GM12874 (cell line): ENCODE data around the gene RBM3.

ENCODE experiments used
- TF ChIP-seq, protein P1 (sequence below): IDR thresholded peaks from 2 replicates; pipeline ENCODE4 v1.5.1; 2011; ENCODE audit warnings: low read depth, mild to moderate bottlenecking, control low read depth, low read length, moderate library complexity; ENCODE audit not compliant: insufficient read depth

Gene RBM3

DNA sequence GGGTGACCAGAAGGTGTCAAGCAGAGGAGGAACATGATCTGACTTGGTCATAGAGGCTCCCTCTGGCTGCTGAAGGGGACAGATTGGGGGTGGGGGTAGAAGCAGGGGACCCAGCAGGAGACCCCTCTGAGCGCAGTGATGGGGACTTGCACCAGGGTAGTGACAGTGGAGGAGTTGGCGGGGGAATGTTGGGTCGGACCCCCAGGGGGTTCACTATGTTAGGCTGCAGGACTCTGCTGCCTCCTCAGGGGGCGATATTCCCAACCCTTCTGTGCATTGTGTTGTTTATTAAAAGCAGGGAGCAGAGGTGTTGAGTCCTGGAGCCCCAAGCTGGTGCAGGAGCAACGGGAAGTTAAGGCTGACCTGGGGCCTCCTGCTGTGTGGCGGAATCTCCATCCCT is 31.8 kb downstream of the RBM3 start:
- TF ChIP-seq, protein P1, sequence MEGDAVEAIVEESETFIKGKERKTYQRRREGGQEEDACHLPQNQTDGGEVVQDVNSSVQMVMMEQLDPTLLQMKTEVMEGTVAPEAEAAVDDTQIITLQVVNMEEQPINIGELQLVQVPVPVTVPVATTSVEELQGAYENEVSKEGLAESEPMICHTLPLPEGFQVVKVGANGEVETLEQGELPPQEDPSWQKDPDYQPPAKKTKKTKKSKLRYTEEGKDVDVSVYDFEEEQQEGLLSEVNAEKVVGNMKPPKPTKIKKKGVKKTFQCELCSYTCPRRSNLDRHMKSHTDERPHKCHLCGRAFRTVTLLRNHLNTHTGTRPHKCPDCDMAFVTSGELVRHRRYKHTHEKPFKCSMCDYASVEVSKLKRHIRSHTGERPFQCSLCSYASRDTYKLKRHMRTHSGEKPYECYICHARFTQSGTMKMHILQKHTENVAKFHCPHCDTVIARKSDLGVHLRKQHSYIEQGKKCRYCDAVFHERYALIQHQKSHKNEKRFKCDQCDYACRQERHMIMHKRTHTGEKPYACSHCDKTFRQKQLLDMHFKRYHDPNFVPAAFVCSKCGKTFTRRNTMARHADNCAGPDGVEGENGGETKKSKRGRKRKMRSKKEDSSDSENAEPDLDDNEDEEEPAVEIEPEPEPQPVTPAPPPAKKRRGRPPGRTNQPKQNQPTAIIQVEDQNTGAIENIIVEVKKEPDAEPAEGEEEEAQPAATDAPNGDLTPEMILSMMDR: peak; percentile 22; the same call in 1 of the 2 replicates

DNA sequence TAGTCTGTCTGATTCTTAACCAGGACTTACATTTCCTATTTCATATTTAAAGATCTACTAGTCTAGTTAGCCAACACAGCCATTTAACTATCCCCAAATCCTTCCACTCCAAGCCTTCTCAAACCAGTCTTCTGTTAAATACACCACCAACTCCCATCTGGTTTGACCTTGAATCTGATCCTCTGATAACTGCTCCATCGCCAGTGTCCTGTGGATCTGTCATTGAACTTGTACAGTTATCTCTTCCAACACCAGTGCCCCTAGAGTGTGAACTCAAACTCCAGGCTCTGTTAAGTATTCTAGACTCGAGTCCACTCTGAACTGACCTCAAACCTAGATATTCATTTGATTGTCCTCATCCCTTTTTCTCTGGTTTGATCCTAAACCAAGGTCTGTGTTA is 37.4 kb downstream of the RBM3 start:
- TF ChIP-seq, protein P1: no peak

DNA sequence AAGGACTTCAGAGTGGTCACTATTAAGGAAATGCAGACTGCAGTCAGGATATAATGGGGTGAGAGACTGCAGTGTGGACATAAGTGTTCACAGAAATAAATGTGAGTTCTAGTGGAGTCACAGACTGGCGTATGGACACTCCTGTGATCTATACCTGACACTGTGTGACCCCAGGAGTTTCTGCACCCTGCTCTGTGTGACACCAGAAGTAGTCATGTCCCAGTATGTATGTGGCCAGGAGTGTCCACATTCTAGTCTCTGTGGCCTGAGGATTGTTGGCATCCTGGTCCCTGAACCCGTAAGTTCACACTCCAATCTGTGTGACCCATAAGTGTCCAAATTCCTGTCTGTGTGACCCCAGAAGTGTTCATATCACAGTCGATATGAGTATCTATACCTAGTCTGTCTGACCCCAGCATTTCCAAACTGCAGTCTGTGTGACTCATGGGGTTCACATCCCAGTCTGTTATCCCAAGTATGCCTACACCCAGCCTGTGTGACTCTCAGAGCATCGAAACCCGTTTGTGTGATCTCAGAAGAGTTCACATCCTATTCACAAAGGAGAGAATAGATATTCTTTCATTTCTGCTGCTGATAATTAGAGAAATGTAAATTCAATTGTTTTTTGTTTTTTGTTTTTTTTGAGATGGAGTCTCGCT is 39.3 kb downstream of the RBM3 start:
- TF ChIP-seq, protein P1: no peak

- TF ChIP-seq, protein P1: no peak
These were observed 42.3 kb downstream of the RBM3 start for GRCh38 chrX:48616576-48616975.

DNA sequence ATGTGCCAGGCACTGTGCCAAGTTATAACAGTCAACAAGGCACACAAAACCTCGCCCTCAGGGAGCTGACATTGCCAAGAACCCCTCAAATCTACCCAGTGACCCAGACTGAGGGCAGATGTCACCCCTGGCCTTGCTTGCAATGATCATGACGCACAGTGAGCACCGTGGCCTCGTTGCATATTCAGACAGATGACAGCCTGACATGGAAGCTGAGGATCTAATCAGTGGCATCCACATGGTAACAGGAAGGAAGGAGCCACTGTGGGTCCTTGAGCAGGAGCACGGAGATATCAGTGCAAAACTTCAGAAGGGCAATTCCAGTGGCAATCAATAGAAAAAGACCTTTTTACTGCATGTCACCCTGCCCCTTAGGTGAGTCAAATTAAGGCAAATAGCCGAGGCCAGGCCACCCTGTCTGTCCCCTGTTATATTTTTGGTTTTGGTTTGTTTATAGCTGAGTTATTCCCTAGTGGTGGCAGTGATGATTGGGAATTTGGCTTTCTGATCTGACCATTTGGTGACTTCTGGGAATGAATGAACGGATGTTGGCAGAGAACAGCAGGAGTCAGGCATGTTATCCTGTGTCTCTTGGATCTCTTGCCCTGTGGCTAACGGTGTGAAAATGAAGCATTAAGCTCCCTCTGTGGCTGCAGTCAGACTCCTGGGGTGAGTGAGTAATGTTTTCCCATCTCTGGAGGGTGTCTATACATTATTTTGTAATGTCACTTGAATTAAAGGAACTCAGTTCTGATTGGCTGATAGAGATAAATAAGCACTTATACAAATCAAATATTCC is 43.5 kb downstream of the RBM3 start:
- TF ChIP-seq, protein P1: no peak

DNA sequence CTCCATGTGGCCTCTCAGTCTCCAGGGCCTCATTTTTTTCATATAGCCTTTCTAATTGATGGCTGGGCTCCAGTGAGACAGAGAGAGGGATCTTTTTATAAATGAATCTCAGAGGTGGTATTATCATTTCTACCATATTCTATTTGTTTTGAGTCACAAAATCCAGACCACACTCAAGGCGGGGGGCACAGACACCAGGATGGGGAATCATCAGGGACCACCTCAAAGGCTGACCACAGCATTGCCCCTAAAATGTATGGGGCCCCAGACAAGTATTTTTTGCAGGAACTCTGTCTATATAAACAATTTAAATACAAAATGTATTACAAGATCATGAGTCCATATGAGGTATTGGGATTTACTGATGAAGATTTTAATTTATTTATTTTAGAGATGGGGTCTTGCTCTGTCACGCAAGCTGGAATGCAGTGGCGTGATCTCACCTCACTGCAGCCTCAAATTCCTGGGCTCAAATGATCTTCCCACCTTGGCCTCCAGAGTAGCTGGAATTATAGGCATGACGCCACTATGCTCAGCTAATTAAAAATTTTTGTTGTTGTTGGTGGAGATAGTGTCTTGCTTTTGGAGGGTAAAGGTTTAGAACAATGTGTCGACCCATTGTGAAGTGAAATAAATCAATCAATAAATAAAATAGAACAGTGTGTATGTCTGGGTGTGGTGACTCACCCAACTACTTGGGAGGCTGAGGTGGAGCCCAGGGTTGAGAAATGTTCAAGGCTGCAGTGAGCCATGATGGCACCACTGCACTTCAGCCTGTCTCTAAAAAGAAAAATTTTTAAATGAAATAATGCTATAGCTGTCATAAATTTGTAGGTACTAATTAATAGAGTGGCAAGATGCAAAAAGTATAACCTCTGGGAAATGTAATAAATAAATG is 52.4 kb downstream of the RBM3 start:
- TF ChIP-seq, protein P1: no peak
